Kidney tubule cell (primary cell): ENCODE measurements around the gene SLC9A9.

Experiments
- DNase-seq: peaks from one replicate; pipeline ENCODE4 v3.0.0-alpha.2; 2018; ENCODE audit warnings: low spot score

SLC9A9 gene

DNA sequence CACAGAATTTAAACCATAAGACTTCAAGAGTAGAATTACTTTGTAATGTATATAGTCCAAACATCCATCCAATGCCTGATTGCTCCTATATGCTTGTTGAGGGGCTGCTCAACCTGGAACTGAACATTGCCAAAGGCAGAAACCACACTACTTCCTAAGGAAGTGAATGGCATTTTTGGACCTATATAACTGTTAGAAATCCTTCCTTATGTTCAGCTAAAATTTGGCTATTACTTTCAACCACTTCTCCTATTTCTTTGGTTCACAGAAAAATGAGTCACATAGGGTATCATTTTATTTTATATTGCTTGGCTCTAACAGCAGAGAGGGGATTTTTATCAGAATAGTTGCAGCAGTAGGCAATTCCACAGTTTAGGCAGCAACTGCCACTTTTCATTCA lies 342.1 kb downstream of the SLC9A9 start:
- DNase-seq: no peak

DNA sequence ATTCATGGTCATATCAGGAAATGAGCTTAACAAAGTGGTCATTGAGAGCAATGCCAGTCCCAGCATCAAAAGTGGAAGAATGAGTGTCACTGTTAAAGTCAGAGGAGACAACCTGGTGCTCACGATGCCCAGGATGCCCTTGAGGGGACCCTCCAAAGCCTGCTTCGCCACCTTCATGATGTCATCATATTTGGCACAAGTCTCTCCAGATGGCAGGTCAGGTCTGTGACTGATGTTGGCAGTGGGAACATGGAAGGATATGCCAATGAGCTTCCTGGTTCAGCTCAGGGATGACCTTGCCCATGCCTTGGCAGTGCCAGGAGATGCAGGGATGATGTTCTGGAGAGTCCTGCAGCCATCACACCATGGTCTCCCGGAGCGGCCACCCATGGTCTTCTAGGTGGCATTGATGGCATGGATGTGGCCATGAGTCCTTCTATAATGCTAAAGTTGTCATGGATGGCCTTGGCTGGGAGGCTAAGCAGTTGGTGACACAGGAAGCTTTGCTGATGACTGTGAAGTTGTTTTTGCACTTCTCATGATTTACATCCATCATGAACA lies 344.9 kb downstream of the SLC9A9 start:
- DNase-seq: no peak

DNA sequence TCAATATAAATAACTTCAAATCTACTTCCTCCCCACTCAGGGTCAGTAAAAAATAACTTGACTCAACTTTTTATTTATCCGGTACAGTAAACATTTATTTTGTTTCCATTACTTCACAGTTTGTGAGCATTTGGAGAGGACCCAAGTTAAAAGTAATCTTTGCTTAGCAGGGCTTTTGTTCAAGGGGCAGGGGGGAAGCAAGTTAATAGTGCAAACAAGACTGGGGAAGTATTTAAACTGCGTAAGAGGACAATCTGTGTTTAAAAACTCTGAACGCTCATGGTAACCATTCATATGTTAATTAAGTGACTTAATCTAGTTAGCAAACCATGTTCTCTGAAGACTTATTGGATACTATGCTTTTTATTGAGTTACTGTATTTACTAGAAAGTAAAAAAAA lies 346.2 kb downstream of the SLC9A9 start:
- no peak for DNase-seq

DNA sequence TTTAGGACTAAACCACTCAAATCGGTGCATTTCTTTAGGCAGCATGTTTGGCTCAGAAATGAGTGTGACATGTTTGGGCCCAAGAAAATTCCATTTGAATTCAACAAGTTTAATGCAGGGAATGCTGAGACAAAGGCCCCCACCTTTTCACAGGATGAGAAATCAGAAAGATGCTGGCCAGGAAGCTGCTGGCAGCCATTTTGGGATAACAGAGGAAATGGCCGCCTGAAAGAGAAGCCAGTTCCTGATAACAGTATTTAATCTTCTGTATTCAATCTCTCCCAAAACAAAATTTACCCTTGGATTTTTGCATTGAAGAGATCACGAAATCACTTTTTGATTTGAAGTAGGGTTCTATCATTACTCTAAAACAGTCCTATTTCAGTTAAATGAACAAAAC lies 350.9 kb downstream of the SLC9A9 start:
- no peak for DNase-seq

DNA sequence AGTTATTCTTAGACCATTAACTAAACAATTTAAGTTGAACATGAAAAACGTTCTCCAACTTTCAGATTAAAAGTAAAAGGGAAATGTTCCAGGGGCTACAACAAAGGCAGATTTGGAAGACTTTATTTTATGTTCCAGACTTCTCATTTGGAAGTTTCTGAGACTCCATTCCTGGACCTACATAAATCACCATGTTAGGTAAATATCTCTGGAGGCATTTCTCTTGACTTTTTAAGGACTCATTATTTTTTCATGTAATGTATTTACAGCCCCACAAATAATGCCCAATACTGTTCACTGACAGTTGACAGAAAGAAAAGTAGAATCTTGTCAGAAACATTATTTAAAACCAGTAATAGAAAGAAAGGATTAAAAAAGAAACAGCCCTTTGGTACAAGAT lies 352.1 kb downstream of the SLC9A9 start:
- no peak for DNase-seq

DNA sequence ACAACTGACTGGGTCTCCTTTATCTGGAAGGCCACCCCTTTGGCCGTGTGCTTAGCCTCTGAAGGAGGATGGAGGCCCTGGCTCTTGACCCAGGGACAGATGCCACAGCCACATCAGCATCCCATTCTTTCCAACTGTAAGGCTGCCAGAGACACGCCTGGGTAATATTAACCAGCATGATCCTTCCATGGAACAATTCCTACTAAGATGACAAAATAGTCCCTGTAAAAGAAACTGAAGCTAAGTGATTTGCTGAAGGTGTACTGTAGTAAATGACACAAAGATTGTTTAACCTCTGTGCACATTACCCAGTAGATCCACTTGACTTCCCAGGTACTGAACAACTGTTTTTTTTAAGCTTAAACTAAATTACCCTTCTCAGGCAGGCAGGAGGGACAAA lies 352.7 kb downstream of the SLC9A9 start:
- DNase-seq: no peak

DNA sequence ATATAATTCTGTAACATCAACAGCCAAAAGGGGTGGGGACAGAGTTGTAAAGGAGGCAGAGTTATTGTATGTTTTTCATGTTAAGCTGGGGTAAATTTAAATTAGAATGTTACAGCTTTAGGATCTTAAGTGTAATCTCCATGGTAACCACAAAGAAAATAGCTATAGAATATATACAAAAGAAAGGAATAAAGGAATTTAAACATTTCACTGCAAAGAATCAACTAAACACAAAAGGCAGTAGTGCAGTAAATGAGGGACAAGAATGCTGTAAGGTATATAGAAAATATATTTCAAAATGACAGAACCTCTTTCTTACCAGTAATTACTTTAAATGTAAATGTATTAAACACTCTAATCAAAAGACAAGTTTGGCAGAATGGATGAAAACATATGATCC lies 361.7 kb downstream of the SLC9A9 start:
- no peak for DNase-seq

DNA sequence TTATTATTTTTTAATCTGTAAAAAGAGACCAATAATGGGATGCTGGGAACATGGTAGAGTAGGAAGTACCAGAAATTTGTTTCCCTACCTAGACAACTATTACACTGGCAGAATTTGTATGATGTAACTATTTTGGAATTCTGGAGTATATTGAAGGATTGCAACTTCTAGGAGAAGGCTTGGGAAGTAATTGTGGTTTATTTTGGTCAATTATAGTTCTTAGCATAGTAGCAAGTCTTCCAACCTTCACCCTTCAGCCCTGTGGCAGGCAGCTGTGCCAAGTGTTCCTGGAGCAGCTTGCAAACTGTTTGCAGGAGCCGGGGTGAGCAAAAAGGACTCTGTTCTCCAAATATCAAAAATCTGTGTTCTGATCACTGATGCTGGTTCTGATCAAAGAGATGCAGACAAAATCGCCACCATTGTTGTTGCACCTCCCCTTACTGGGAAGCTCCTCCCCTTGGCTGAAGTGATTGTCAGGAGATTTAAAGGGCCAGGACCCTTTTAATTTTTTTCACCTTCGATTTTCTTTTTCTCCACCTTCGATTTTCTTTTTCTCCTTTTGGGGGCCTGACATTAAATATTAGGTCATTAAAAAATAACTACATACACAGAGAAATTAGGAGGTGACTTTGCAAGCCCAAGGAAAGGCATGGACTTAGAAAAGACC lies 363.3 kb downstream of the SLC9A9 start:
- peak; percentile 59 for DNase-seq

DNA sequence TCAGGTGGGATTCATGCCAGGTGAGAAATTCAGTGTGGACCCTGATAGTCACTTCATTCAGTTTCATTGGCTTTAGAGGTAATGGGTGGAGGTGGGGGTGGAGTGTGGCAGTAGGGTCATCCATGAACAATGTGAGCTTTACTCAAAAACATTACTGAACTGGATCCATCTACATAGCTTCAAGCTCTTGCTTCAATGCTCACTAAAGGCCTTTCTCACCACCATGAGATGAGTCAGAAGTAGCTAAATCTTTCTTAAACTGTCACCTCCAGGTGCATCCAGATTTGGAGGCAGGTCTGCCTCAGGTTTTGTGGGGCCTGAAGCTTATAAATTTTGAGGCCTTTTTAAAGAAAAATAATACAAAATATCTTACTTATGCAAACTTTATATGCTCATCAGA lies 365.1 kb downstream of the SLC9A9 start:
- peak; percentile 87 for DNase-seq

DNA sequence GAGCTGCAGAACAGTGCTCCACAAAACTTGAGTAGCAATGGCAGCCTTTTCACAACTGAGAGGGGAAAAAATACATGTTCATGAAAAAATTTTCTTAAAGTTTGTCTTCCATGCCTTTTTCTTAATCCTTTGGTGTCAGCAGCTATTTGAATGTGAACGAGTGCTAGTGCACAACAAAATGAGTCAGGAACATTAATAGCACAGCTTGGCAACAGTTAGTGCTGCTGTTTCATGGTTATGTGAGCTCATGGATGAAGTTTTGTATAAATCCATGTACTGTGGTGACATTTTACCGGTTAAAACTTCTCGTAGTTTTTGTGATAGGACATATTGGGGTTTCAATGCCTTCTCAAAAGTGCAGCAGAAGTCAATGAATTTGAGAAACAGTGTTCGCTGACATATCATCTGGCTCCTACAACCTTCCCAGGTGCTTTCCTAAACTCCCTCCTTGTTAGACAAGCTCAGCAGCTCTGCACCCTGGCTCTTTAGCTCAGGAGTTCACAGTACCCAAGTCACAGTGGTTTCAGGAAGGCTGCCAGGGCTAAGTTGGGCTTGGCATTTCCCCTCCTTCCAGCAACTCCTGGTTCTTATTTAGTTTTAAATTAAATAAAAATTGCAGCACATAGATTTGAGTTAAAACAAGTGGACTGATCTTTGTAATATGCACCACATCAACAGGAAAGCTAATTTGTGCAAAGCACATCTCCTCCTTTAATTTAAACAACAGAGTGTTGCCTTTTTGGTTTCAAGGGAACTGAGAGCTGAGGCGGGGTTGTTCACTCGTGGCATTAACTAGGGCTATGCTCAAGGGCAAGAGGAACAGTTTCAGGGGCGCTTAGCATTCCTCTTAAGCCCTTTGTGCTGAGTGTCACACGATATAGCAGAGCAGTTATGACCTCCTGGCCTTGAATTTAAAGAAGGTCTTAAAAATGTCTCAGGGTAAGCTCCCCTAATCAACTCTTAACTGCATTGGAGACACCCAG lies 365.9 kb downstream of the SLC9A9 start:
- peak; percentile 69 for DNase-seq

DNA sequence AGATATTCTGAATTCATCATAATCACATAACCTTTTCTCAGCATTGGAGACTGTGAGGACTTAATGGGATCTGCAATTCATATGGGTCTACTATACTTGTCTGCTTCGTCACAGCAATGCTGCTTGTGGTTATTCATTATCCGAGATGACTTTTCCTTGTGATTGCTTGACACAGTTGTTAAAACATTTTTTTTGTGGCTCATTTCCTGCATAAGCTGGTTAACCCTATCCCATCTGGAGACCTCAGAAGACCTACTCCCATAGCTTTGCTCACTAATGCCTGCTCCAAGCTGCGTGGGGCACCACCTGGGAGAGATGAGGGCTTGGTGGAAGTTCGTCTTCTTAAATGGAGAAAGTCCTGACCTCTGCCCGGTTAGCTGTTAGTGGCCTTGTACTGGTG lies 367.9 kb downstream of the SLC9A9 start:
- peak; percentile 98 for DNase-seq

DNA sequence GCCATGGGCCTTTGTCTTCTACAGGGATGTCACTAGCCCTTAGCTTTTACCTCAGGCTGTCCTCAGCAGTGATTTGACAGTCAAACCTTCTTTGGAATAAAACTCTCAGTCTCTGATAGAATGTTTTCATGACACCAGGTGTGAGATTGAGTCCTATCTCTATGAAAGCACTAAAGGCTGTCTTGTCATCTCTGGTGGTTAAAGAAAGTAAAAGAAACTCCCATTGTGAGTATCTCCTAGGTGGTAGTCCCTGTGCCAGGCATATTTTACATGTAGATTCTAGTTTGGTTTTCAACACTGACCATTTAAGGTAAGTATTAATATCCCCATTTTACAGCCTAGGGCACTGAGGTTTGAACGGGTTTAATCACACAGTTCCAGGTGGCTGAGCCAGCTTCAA lies 368.5 kb downstream of the SLC9A9 start:
- no peak for DNase-seq

DNA sequence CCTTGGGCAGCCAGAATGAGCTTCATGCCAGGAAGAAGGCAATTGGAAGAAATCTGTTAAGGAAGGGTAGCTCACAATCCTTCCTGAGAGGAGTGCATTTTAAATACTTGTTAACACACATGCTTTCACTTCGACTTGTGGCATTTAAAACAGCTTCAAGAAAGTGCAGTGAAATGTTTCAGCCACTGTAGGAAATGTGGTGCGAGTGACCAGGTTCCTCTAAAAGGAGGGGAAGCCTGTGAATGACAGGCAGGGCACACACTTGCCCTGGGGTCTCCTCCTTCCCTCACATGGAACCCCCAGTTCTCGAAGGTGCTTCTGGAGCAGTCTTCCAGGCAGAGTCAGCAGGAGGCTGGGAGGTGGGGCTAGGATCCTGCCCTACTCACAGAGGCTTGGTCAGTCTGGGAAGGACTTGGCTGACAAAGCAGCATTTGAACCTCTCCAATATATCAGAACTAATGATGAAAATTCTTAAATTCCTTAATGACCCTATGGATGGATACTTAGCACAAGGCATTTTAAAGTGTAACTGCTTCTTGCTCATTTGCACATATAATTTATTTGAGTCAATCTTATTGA lies 370.1 kb downstream of the SLC9A9 start:
- DNase-seq: peak; percentile 49

DNA sequence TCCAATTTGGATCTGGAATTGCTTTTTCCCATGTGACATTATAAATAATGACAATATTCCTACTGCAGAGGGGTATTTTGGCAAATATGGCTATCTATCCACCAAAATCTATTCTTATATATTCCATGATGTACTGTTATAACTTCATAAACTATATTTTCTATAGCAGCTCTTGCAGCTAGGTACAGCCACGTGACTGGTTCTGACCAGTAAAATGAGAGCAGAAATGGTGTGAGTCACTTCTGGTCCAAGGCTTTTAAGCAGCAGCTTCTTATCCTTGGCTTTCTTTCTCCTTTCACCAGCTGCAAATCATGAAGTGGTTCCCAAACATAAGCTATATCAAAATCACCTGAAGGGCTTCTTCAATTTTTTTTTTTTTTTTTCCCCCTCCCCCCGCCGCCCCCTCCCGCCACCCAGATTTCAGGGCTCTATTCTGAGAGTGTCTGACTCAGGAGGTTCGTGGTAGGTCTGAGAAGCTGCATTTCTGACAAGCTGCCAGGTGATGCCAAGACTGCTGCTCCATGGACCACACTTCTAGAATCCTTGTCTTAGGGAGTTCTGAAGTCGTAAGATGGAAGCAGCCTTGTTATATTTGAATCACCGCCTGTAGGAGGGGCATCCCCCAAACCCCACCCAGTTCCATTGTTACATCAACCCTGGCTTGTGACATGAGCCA lies 371.2 kb downstream of the SLC9A9 start:
- DNase-seq: peak; percentile 35

DNA sequence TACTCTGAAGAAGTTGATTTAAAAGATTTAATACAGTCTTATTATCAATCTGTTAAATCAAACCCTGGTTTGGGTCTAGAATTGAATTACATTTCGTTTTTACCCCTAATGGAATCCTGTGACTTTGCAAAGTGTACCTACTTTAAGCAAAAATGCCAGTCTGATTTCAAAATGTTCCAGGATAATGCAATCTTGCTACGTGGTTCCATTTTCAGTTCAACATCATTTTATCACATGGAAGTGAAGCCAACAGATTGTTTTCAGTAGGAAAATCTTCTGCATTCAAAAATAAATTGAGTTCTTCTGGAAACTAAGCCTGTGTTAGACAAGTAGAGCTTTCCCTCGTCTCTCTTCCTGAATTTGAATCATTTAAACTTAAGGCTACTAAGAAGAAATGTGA lies 372.3 kb downstream of the SLC9A9 start:
- no peak for DNase-seq

DNA sequence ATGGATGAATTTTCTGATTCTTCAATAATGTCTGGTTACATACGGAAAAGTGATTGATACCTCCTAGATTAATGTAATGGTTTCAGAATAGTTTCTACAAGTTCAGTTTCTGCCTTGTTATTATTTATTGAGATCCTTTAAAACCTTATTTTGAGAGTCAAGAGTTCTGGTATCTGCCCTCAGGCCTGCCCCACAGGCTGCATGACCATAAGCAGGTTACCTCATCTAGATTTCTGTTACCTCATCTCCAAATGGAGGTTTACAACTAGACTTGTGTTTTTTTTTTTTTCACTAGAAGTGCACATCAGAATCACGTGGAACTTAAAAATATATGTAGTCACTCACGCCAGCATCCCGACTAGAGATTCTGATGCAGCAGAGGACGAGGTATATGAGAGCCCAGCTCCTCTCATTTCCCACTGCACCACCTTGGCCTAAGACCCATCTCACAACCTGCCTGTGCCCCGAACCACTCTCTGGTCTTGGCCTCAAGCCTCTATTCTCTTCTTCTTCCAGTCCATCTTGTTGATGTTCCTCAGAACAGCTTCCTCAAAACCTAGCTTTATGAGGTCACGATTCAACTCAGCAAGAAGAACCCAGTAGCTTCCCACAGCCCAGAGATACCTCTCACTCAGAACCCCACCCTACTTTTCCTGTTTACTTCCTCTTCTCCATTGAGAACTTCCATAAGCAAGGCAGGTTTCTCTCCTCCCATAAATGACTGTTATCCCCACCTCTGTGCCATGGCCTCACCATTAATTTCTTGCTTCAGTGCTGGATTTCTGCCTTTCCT lies 375.3 kb downstream of the SLC9A9 start:
- no peak for DNase-seq

DNA sequence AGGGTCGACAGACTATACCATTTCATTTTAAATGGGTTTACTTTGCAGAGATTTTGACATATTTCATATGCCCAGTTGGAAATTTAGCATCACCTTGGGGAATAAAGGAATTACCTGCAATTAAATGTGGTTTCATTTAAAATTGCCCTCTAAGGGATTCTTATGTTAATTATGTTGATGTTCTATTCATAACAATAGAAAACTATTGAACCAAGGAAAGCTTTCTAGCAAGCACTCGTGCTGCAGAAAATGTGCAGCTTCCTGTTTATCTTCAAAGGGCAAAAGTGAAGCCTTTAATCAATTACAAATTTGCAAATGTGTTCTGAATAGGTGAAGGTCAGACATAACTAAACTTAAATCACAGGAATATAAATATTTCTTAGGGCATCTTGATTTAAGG lies 376.6 kb downstream of the SLC9A9 start:
- DNase-seq: no peak

DNA sequence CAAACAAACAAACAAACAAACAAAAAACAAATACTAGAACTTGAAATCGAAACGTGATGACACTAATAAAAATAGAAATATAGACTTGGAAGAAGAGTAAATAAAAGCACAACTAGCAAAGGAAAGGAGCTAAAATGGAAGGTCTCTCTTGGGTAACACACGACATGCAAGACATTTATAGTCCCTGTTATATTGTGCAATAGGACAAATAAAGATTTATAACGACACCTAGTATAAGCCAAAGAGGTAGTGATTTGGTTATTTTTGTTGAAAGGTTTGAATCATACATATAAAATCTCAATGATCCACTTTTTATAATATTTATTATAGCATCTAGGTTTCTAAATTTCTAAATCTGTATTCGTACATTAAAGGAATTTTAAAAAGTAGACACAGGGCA lies 379.1 kb downstream of the SLC9A9 start:
- no peak for DNase-seq

DNA sequence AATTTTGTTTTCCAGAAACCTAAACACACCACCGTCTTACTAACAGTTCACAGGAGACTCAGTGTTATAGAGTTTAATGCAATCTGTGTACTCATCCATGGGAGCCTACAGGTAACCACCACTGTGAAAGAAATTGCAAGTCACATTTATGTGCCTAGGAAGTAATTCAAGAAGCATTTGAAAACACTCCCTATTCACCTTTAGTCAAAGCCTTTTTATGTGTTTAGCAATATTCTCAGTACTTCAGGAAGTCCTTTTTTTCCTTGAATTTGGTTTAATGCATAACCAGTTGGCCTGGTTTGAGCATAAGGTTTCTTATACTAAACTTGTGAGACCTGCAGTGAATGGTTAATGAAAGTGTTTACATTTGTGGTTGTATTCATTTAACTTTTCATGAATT lies 382.6 kb downstream of the SLC9A9 start:
- peak; percentile 68 for DNase-seq

DNA sequence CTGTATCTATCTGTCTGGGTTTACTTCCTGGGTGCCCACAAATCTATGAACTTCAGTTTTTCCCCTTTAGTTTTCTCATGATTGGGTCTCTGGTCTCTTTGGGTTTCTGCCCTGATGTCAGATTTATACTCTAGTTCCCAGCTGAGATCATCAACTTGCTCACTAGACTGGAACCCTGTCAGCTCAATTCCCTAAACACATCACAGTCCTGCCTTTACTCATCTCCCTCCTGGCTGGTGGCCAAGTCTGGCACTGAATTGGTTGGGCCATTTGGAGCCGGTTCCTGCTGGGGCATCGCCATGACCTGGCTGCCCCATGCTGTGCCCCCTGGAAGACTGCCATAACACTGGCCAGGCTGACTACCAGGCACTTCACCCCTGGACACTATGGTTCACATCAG lies 383.4 kb downstream of the SLC9A9 start:
- DNase-seq: peak; percentile 99

DNA sequence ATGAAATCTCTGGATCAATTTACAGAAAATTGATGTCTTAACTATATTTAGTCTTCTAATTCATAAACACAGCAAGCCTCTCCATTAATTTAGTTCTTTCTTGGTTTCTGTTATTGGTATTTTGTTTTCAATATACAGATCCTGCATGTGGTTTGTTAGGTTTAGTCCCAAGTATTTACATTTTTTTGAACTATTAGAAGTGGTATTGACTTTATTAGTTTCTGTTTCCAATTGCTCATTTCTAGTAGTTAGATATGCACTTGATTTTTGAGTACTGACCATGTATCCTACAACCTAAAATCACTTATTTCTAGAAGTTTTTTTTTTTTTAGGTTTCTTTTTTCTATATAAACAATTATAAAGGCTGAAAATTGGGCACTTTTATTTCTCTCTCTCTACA lies 392.8 kb downstream of the SLC9A9 start:
- DNase-seq: no peak
